ENCODE measurements around the gene DOK5.

DOK5 gene

DNA sequence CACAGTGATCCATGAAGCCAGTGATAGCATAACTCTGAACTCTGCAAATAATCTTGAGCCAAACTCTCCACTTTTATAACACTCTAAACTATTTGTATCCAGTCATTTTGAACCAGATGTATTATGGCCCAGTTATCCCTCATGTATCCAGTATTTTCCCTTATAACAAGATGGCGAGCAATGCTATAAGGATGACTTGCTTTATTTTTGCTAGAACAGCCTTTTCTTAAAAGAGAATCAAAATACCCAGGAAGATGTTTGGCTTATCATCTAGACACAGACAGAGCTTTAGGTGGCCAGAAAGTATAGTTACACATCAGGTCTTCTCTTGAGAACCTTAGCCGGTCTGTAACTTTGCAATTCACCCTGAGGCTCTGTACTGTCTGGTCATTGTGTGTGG lies 81.0 kb downstream of the DOK5 start:
- no peaks in the 10 kb centered on the region for H3K9me3 ChIP-seq (ENCODE audit: insufficient read depth, low read depth, low read length)
- no peak for TF ChIP-seq EZH2phosphoT487 (IDR thresholded peaks at IDR 0.05; ENCODE audit: borderline replicate concordance)
- TF ChIP-seq, protein P1, sequence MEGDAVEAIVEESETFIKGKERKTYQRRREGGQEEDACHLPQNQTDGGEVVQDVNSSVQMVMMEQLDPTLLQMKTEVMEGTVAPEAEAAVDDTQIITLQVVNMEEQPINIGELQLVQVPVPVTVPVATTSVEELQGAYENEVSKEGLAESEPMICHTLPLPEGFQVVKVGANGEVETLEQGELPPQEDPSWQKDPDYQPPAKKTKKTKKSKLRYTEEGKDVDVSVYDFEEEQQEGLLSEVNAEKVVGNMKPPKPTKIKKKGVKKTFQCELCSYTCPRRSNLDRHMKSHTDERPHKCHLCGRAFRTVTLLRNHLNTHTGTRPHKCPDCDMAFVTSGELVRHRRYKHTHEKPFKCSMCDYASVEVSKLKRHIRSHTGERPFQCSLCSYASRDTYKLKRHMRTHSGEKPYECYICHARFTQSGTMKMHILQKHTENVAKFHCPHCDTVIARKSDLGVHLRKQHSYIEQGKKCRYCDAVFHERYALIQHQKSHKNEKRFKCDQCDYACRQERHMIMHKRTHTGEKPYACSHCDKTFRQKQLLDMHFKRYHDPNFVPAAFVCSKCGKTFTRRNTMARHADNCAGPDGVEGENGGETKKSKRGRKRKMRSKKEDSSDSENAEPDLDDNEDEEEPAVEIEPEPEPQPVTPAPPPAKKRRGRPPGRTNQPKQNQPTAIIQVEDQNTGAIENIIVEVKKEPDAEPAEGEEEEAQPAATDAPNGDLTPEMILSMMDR (conservative IDR thresholded peaks at IDR 0.05; ENCODE audit: low read length) = no peak
- H3K4me2 ChIP-seq (ENCODE audit: low read depth, low read length, poor library complexity, severe bottlenecking) = no peak overlapping the region
- no peak overlapping the region for H2AFZ ChIP-seq (ENCODE audit: low read length)
- H3K9ac ChIP-seq (ENCODE audit: low read depth, low read length, poor library complexity, severe bottlenecking) = no peak overlapping the region
- H3K79me2 ChIP-seq (ENCODE audit: insufficient read depth, low read length) = no peaks in the 10 kb centered on the region
- no peaks in the 10 kb centered on the region for H3F3A ChIP-seq (ENCODE audit: low read depth)
- H3K9me2 ChIP-seq (replicated peaks; ENCODE audit: low read depth, low read length) = no peaks in the 10 kb centered on the region
- no peaks in the 10 kb centered on the region for H3K36me3 ChIP-seq (ENCODE audit: insufficient read depth, low read length)
- H3K27me3 ChIP-seq (ENCODE audit: insufficient read depth, low read length, poor library complexity, severe bottlenecking) = no peaks in the 10 kb centered on the region
- H3K4me3 ChIP-seq (ENCODE audit: low read length, poor library complexity, severe bottlenecking) = no peak overlapping the region
- H4K20me1 ChIP-seq (ENCODE audit: insufficient read depth, low read length, poor library complexity, severe bottlenecking) = no peaks in the 10 kb centered on the region
- H3K4me1 ChIP-seq (ENCODE audit: insufficient read depth, low read length, poor library complexity, severe bottlenecking) = no peaks in the 10 kb centered on the region

DNA sequence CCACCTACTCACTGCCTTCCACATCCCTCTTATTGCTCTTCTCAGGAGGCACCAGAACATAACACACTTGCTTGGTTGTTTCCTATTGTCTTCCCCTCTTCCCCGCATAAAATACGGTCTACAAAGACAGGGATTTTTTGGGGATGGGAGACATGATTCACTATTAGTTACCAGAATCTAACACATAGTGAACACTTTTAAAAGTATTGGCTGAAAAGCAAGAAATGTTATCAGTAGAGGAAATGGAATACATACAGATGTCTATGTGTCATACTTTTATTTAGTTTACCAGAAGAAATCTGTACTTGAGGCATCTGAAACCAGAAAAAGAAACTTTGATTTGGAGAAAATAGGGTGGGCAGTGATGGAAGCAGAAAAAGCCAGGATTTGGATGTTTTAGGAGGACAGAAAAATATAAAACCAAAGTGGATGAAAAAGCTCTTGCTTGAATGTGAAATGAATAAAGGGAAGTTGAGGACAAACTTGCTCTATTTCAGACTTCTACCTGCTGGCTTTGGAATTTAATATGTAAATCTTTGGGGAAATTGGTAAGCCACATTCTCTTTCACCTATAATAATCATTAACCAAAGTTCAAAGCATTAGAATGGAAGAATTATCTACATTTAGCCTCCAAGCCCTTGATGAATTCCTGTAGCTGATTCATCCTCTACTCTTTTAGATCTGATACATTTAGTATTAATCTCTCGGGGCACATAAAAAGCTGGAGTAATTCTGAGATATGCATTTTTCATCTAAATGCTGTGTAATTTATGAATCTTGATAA lies 82.6 kb downstream of the DOK5 start:
- Histone ChIP-seq H2AFZ (ENCODE audit: low read length) (no peak overlapping the region), H3K9me3 (ENCODE audit: insufficient read depth, low read depth, low read length) (no peaks in the 10 kb centered on the region), H3K79me2 (ENCODE audit: insufficient read depth, low read length) (no peaks in the 10 kb centered on the region), H3K9me2 (replicated peaks; ENCODE audit: low read depth, low read length) (no peaks in the 10 kb centered on the region), H4K20me1 (ENCODE audit: insufficient read depth, low read length, poor library complexity, severe bottlenecking) (no peaks in the 10 kb centered on the region), H3K4me3 (ENCODE audit: low read length, poor library complexity, severe bottlenecking) (no peak overlapping the region), H3K27me3 (ENCODE audit: insufficient read depth, low read length, poor library complexity, severe bottlenecking) (no peaks in the 10 kb centered on the region), H3K9ac (ENCODE audit: low read depth, low read length, poor library complexity, severe bottlenecking) (no peak overlapping the region), H3K4me1 (ENCODE audit: insufficient read depth, low read length, poor library complexity, severe bottlenecking) (no peaks in the 10 kb centered on the region), H3F3A (ENCODE audit: low read depth) (no peaks in the 10 kb centered on the region), H3K36me3 (ENCODE audit: insufficient read depth, low read length) (no peaks in the 10 kb centered on the region), H3K4me2 (ENCODE audit: low read depth, low read length, poor library complexity, severe bottlenecking) (no peak overlapping the region)
- no peak for TF ChIP-seq EZH2phosphoT487 (IDR thresholded peaks at IDR 0.05; ENCODE audit: borderline replicate concordance)
- TF ChIP-seq, protein P1 (conservative IDR thresholded peaks at IDR 0.05; ENCODE audit: low read length) = no peak

DNA sequence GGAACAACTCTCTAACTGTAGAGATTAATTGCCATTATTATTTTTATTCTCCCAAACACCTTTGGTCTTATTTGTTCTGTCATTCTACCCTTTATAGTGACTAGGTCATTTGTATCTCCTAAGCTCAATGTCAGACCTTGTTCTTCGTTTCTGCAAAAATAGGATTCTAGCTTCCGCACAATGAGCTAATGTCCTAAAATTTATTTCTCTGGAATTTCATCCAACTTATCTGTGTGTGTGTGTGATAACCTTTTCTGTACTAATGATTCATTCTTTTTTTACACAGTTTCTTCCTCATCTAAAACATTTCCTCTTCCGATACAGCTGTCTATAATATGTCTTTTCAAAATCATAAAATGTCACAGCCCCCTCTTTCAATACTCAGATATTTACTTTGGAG lies 84.5 kb downstream of the DOK5 start:
- H3F3A ChIP-seq (ENCODE audit: low read depth) = no peaks in the 10 kb centered on the region
- H4K20me1 ChIP-seq (ENCODE audit: insufficient read depth, low read length, poor library complexity, severe bottlenecking) = no peaks in the 10 kb centered on the region
- no peak overlapping the region for H2AFZ ChIP-seq (ENCODE audit: low read length)
- H3K9ac ChIP-seq (ENCODE audit: low read depth, low read length, poor library complexity, severe bottlenecking) = no peak overlapping the region
- TF ChIP-seq, protein P1 (conservative IDR thresholded peaks at IDR 0.05; ENCODE audit: low read length) = no peak
- no peak for TF ChIP-seq EZH2phosphoT487 (IDR thresholded peaks at IDR 0.05; ENCODE audit: borderline replicate concordance)
- no peaks in the 10 kb centered on the region for H3K9me3 ChIP-seq (ENCODE audit: insufficient read depth, low read depth, low read length)
- no peaks in the 10 kb centered on the region for H3K9me2 ChIP-seq (replicated peaks; ENCODE audit: low read depth, low read length)
- H3K27me3 ChIP-seq (ENCODE audit: insufficient read depth, low read length, poor library complexity, severe bottlenecking) = no peaks in the 10 kb centered on the region
- no peaks in the 10 kb centered on the region for H3K79me2 ChIP-seq (ENCODE audit: insufficient read depth, low read length)
- H3K36me3 ChIP-seq (ENCODE audit: insufficient read depth, low read length) = no peaks in the 10 kb centered on the region
- H3K4me3 ChIP-seq (ENCODE audit: low read length, poor library complexity, severe bottlenecking) = no peak overlapping the region
- H3K4me1 ChIP-seq (ENCODE audit: insufficient read depth, low read length, poor library complexity, severe bottlenecking) = no peaks in the 10 kb centered on the region
- H3K4me2 ChIP-seq (ENCODE audit: low read depth, low read length, poor library complexity, severe bottlenecking) = no peak overlapping the region

All from Loucy (cell line).